Endothelial cell (in vitro differentiated cells): ENCODE results near the gene C12orf76. TPM values are rescaled to one million over a fixed set of nuclear protein-coding genes. Genes with fewer than 3 reads are reported as not detected.
"Not testable (repeated sequence)": the region's sequence is repeated elsewhere in the genome, so short reads cannot be mapped to it uniquely, and the experiment has no call there.

ENCODE experiments used
- DNase-seq: peaks from one replicate; pipeline ENCODE4 v3.0.0; 2021; ENCODE audit warnings: low spot score
- H3K27ac Mint-ChIP-seq: one replicate; pipeline ENCODE4 v1.8.0; 2021; ENCODE audit warnings: mixed read lengths, inconsistent platforms; ENCODE audit not compliant: unreplicated experiment
- H3K27me3 Mint-ChIP-seq: one replicate; pipeline ENCODE4 v1.8.0; 2021; ENCODE audit warnings: mild to moderate bottlenecking, moderate library complexity, mixed read lengths, inconsistent platforms; ENCODE audit not compliant: unreplicated experiment
- H3K36me3 Mint-ChIP-seq: one replicate; pipeline ENCODE4 v1.8.0; 2021; ENCODE audit warnings: mild to moderate bottlenecking, low read depth, mixed read lengths, inconsistent platforms; ENCODE audit not compliant: unreplicated experiment
- H3K4me1 Mint-ChIP-seq: one replicate; pipeline ENCODE4 v1.8.0; 2021; ENCODE audit warnings: mild to moderate bottlenecking, mixed read lengths, inconsistent platforms; ENCODE audit not compliant: unreplicated experiment
- H3K4me3 Mint-ChIP-seq: one replicate; pipeline ENCODE4 v1.8.0; 2021; ENCODE audit warnings: mild to moderate bottlenecking, mixed read lengths, inconsistent platforms; ENCODE audit not compliant: unreplicated experiment
- H3K9me3 Mint-ChIP-seq: one replicate; pipeline ENCODE4 v1.8.0; 2021; ENCODE audit warnings: mixed read lengths, inconsistent platforms; ENCODE audit not compliant: unreplicated experiment
- CTCF ChIP-seq: fragments of 200-600 bp; sonication (generic); IDR thresholded peaks from one replicate; pipeline ENCODE4 v1.5.0; 2021; ENCODE audit warnings: antibody characterized with exemption; ENCODE audit not compliant: unreplicated experiment
- total RNA-seq: library from RNA; stranded (reverse); fragmentation: NEBNext Ultra II Directional; extraction: Animal tissue kit (Norgen Biotek cat#: 25700); gene quantifications from one replicate; pipeline ENCODE4 v1.2.1, GENCODE V29; 2021; ENCODE audit not compliant: unreplicated experiment

The C12orf76 gene
- total RNA-seq, 1 donor from 2014 or later: 21.9 TPM

GRCh38 chr12:110088936-110089335 lies 40.6 kb upstream of the C12orf76 start:
- peaks cover 4% of the 10 kb centered on the region for H3K36me3 Mint-ChIP-seq

GRCh38 chr12:110088216-110088615 lies 39.9 kb upstream of the C12orf76 start:
- not testable (repeated sequence) for H3K4me3 Mint-ChIP-seq, H3K27me3 Mint-ChIP-seq, H3K36me3 Mint-ChIP-seq, H3K27ac Mint-ChIP-seq, H3K9me3 Mint-ChIP-seq, DNase-seq
- peaks cover 16% of the 10 kb centered on the region for H3K4me1 Mint-ChIP-seq

More at GRCh38 chr12:110088936-110089335, 40.6 kb upstream of the C12orf76 start:
- H3K4me1 Mint-ChIP-seq: peaks cover 16% of the 10 kb centered on the region
- H3K4me3 Mint-ChIP-seq: no peak overlapping the region
- H3K27ac Mint-ChIP-seq: no peak overlapping the region
- peaks cover 4% of the 10 kb centered on the region for H3K27me3 Mint-ChIP-seq
- H3K9me3 Mint-ChIP-seq: no peaks in the 10 kb centered on the region
- no peak for TF ChIP-seq CTCF
- no peak for DNase-seq

GRCh38 chr12:110084314-110085015 lies 36.1 kb upstream of the C12orf76 start:
- no peak for TF ChIP-seq CTCF
- Mint-ChIP-seq H3K36me3 (peaks cover 7% of the 10 kb centered on the region), H3K9me3 (no peaks in the 10 kb centered on the region), H3K27me3 (peaks cover 4% of the 10 kb centered on the region), H3K27ac (no peak overlapping the region), H3K4me3 (no peak overlapping the region), H3K4me1 (peaks cover 21% of the 10 kb centered on the region)
- no peak for DNase-seq

- DNase-seq: no peak
- peaks cover 3% of the 10 kb centered on the region for H3K36me3 Mint-ChIP-seq
- no peak overlapping the region for H3K4me3 Mint-ChIP-seq
- H3K27me3 Mint-ChIP-seq: peaks cover 8% of the 10 kb centered on the region
- no peak for TF ChIP-seq CTCF
- peaks cover 12% of the 10 kb centered on the region for H3K4me1 Mint-ChIP-seq
- no peaks in the 10 kb centered on the region for H3K9me3 Mint-ChIP-seq
- H3K27ac Mint-ChIP-seq: peak overlapping the region; percentile 9
Observed at GRCh38 chr12:110080410-110080809, 32.1 kb upstream of the C12orf76 start.

GRCh38 chr12:110079477-110080400 lies 31.4 kb upstream of the C12orf76 start:
- no peak for TF ChIP-seq CTCF
- peaks cover 10% of the 10 kb centered on the region for H3K27me3 Mint-ChIP-seq
- no peak for DNase-seq
- H3K9me3 Mint-ChIP-seq: no peaks in the 10 kb centered on the region
- peaks cover 12% of the 10 kb centered on the region for H3K4me1 Mint-ChIP-seq
- H3K27ac Mint-ChIP-seq: no peak overlapping the region
- peaks cover 3% of the 10 kb centered on the region for H3K36me3 Mint-ChIP-seq
- H3K4me3 Mint-ChIP-seq: no peak overlapping the region
